Stimulated activated CD4-positive, alpha-beta T cell treated with anti-CD3 and anti-CD28 coated beads, TNF-alpha, amount 100 ng/mL, for 48 hours (primary cell): ENCODE measurements around the gene ERMAP.

ENCODE experiments used
- DNase-seq, 3 donors: peaks; one replicate each; pipeline ENCODE4 v3.0.0-alpha.2; 2020; ENCODE audit warnings: low read depth in 3 of 3

The ERMAP gene

GRCh38 chr1:42873670-42874069, 56.7 kb downstream of the ERMAP start:
- no peak for DNase-seq

- DNase-seq: no peak
Observed at GRCh38 chr1:42876009-42876408, 59.1 kb downstream of the ERMAP start.

GRCh38 chr1:42877380-42877779, 60.5 kb downstream of the ERMAP start:
- no peak for DNase-seq

- DNase-seq: no peak
Observed at GRCh38 chr1:42880384-42880783, 63.5 kb downstream of the ERMAP start.

- no peak for DNase-seq
Observed at GRCh38 chr1:42886046-42886739, 69.3 kb downstream of the ERMAP start.

GRCh38 chr1:42886800-42887199, 69.9 kb downstream of the ERMAP start:
- no peak for DNase-seq

GRCh38 chr1:42887366-42887765, 70.4 kb downstream of the ERMAP start:
- no peak for DNase-seq

- DNase-seq: no peak
Observed at GRCh38 chr1:42888013-42888633, 71.2 kb downstream of the ERMAP start.

GRCh38 chr1:42889264-42889663, 72.3 kb downstream of the ERMAP start:
- DNase-seq: no peak

GRCh38 chr1:42891465-42892138, 74.7 kb downstream of the ERMAP start:
- no peak for DNase-seq
